Keratinocyte (primary cell): ENCODE measurements around the gene DNAJC8. TPM values are rescaled to one million over a fixed set of nuclear protein-coding genes. Genes with fewer than 3 reads are reported as not detected.

ENCODE experiments used
- DNase-seq: peaks from one replicate; pipeline ENCODE4 v3.0.0-alpha.2; 2011; ENCODE audit warnings: low read depth, missing footprints, low spot score
- FAIRE-seq: peaks from 2 replicates; lab custom pipeline; 2011; peaks lifted over from hg19 to GRCh38; lab: Jason Lieb, UNC
- H2AFZ ChIP-seq: 2 replicates; pipeline ENCODE4 v1.6.0; 2012; ENCODE audit warnings: low read length, control low read depth, inconsistent platforms; ENCODE audit not compliant: control insufficient read depth
- H3K27ac ChIP-seq: 2 replicates; pipeline ENCODE4 v1.5.1; 2011; ENCODE audit warnings: low read length; ENCODE audit not compliant: control insufficient read depth, insufficient read depth
- H3K27me3 ChIP-seq: 3 replicates; pipeline ENCODE4 v1.6.0; 2011; ENCODE audit warnings: low read length; ENCODE audit not compliant: control insufficient read depth, insufficient read depth; ENCODE audit errors: extremely low read depth
- H3K36me3 ChIP-seq, 2 experiments: 2 replicates in 1 of 2; 3 replicates in 1 of 2; pipeline ENCODE4 v1.5.1; 2011; ENCODE audit warnings: low read length in 2 of 2, mild to moderate bottlenecking in 1 of 2; ENCODE audit not compliant: control insufficient read depth in 2 of 2, insufficient read depth in 2 of 2; ENCODE audit errors: extremely low read depth in 1 of 2
- H3K4me1 ChIP-seq: 3 replicates; pipeline ENCODE4 v1.5.1; 2011; ENCODE audit warnings: low read length; ENCODE audit not compliant: control insufficient read depth, insufficient read depth; ENCODE audit errors: extremely low read depth
- H3K4me2 ChIP-seq: 3 replicates; pipeline ENCODE4 v1.6.0; 2011; ENCODE audit warnings: low read depth, low read length; ENCODE audit not compliant: control insufficient read depth, insufficient read depth; ENCODE audit errors: extremely low read depth
- H3K4me3 ChIP-seq, 3 experiments: fragments of 200-600 bp in 1 of 3; sonication (generic) in 1 of 3; 2 replicates in 2 of 3; 3 replicates in 1 of 3; pipeline ENCODE4 v1.5.1; 2011 to 2016; ENCODE audit warnings: low read length in 3 of 3, mild to moderate bottlenecking in 3 of 3, control low read depth in 2 of 3, inconsistent platforms in 1 of 3, low read depth in 1 of 3, mixed read lengths in 1 of 3, mixed run types in 1 of 3, moderate library complexity in 1 of 3; ENCODE audit not compliant: control insufficient read depth in 2 of 3, insufficient read depth in 2 of 3; ENCODE audit errors: extremely low read depth in 1 of 3
- H3K79me2 ChIP-seq: 2 replicates; pipeline ENCODE4 v1.6.0; 2012; ENCODE audit warnings: low read length; ENCODE audit not compliant: control insufficient read depth, insufficient read depth
- H3K9ac ChIP-seq: 3 replicates; pipeline ENCODE4 v1.6.0; 2011; ENCODE audit warnings: low read length; ENCODE audit not compliant: control insufficient read depth, insufficient read depth; ENCODE audit errors: extremely low read depth
- H3K9me1 ChIP-seq: 3 replicates; pipeline ENCODE4 v1.6.0; 2011; ENCODE audit warnings: low read length; ENCODE audit not compliant: control insufficient read depth, insufficient read depth; ENCODE audit errors: extremely low read depth
- H3K9me3 ChIP-seq: 2 replicates; pipeline ENCODE4 v1.5.1; 2012; ENCODE audit warnings: low read depth, low read length; ENCODE audit not compliant: control insufficient read depth
- H4K20me1 ChIP-seq: 3 replicates; pipeline ENCODE4 v1.6.0; 2011; ENCODE audit warnings: low read length; ENCODE audit not compliant: control insufficient read depth, insufficient read depth; ENCODE audit errors: extremely low read depth
- EZH2 ChIP-seq: IDR thresholded peaks from one replicate; pipeline ENCODE4 v1.6.1; 2012; ENCODE audit warnings: inconsistent platforms, mild to moderate bottlenecking, low read length, moderate library complexity
- dilution Hi-C: fragments of 300-500 bp; cut with MboI; formaldehyde crosslinking; loops from one replicate; pipeline ENCODE4 v1.7.0; 2020; ENCODE audit warnings: low sequenced_read_pairs; ENCODE audit not compliant: extremely low pct_ligation_motif_present
- polyA plus RNA-seq, 5 experiments: library from polyadenylated mRNA; depleted of rRNA in 3 of 5; stranded (reverse) in 3 of 5; stranded (forward) in 1 of 5; unstranded in 1 of 5; fragments of >200 nt; gene quantifications; 1 replicate in 1 of 5; 2 replicates in 3 of 5; 3 replicates in 1 of 5; pipeline versions ENCODE4 v1.2.1 to v1.2.3, GENCODE V29; 2011 to 2012; ENCODE audit warnings: missing spikeins in 2 of 5, low read depth in 1 of 5, low replicate concordance in 1 of 5
- TF ChIP-seq, protein P1 (sequence below), 3 experiments: IDR thresholded peaks in 1 of 3; conservative IDR thresholded peaks in 1 of 3; optimal IDR thresholded peaks in 1 of 3; 2 replicates in 2 of 3; 3 replicates in 1 of 3; pipeline versions ENCODE3 to v1.5.1; 2011; ENCODE audit warnings: low read length in 3 of 3, mild to moderate bottlenecking in 3 of 3, moderate library complexity in 2 of 3, control low read depth in 1 of 3, inconsistent platforms in 1 of 3; ENCODE audit not compliant: insufficient read depth in 2 of 3; ENCODE audit errors: extremely low read depth in 1 of 3

Gene DNAJC8
- polyA plus RNA-seq, 1 donor (not counting 4 experiments of a cell fraction or from before 2014, with no cell fraction given): 104 TPM

DNA sequence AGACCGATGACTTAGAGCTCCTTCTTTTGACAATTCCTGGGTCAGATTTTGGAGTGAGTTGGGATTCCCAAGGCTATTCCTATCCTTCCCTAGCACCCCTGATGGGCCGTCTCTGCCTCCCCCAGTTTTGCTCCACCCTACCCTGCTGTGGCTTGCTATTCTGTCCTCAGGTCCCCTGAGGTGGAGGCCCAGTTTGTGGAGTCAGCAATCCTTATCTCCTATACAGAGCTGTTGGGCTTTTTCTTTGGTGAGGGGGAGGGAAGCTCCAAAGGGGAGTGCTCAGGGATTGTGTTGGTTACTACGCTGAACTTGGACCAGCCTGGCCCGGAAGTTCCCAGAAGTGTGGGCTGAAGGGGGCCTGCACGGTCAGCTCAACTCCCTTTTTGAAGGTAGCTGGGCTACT lies 34.1 kb upstream of the DNAJC8 start:
- Histone ChIP-seq H3K4me2 (no peak overlapping the region), H3K9ac (no peak overlapping the region), H3K9me1 (peaks cover 10% of the 10 kb centered on the region), H3K79me2 (peaks cover 77% of the 10 kb centered on the region), H3K36me3 (peaks cover 12 to 50% of the 10 kb centered on the region in 2 experiments), H4K20me1 (peaks cover 53% of the 10 kb centered on the region), H3K4me3 (no peak overlapping the region), H3K9me3 (no peaks in the 10 kb centered on the region), H3K4me1 (peaks cover 11% of the 10 kb centered on the region), H3K27me3 (no peaks in the 10 kb centered on the region), H3K27ac (no peak overlapping the region), H2AFZ (no peak overlapping the region)
- FAIRE-seq (no peak), DNase-seq (no peak)
- dilution Hi-C loops: no loop called here
- TF ChIP-seq, protein P1, sequence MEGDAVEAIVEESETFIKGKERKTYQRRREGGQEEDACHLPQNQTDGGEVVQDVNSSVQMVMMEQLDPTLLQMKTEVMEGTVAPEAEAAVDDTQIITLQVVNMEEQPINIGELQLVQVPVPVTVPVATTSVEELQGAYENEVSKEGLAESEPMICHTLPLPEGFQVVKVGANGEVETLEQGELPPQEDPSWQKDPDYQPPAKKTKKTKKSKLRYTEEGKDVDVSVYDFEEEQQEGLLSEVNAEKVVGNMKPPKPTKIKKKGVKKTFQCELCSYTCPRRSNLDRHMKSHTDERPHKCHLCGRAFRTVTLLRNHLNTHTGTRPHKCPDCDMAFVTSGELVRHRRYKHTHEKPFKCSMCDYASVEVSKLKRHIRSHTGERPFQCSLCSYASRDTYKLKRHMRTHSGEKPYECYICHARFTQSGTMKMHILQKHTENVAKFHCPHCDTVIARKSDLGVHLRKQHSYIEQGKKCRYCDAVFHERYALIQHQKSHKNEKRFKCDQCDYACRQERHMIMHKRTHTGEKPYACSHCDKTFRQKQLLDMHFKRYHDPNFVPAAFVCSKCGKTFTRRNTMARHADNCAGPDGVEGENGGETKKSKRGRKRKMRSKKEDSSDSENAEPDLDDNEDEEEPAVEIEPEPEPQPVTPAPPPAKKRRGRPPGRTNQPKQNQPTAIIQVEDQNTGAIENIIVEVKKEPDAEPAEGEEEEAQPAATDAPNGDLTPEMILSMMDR (optimal IDR thresholded peaks at IDR 0.05 in 1 of 3, IDR thresholded peaks at IDR 0.05 in 1 of 3, conservative IDR thresholded peaks at IDR 0.05 in 1 of 3; ENCODE audit: extremely low read depth in 1 of 3, insufficient read depth in 2 of 3, low read length in 3 of 3): no peak
- no peak for TF ChIP-seq EZH2

DNA sequence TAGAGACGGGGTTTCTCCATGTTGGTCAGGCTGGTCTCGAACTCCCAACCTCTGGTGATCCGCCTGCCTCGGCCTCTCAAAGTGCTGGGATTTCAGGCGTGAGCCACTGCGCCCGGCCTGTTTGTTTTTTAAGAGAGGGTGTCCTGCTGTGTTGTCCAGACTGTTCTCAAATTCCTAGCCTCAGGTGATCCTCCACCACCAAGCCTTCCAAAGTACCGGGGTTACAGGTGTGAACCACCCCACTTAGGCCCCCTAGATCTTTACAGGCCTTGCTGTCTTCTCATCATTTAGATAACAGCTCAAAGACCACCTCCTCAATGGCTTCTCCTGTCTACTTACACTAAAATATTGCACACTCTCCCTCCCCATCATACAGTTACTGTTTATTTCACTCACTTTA lies 32.7 kb upstream of the DNAJC8 start:
- peaks cover 10% of the 10 kb centered on the region for H3K9me1 ChIP-seq
- H3K36me3 ChIP-seq: peaks cover 5 to 48% of the 10 kb centered on the region in 2 experiments
- DNase-seq: no peak
- no peak overlapping the region for H3K4me3 ChIP-seq
- no peaks in the 10 kb centered on the region for H3K9me3 ChIP-seq
- peaks cover 60% of the 10 kb centered on the region for H4K20me1 ChIP-seq
- no peak for FAIRE-seq
- no peak overlapping the region for H3K9ac ChIP-seq
- H3K4me2 ChIP-seq: no peak overlapping the region
- no peaks in the 10 kb centered on the region for H3K27me3 ChIP-seq
- TF ChIP-seq EZH2: no peak
- TF ChIP-seq, protein P1 (optimal IDR thresholded peaks at IDR 0.05 in 1 of 3, IDR thresholded peaks at IDR 0.05 in 1 of 3, conservative IDR thresholded peaks at IDR 0.05 in 1 of 3; ENCODE audit: extremely low read depth in 1 of 3, insufficient read depth in 2 of 3, low read length in 3 of 3): no peak
- peaks cover 84% of the 10 kb centered on the region for H3K79me2 ChIP-seq
- H3K27ac ChIP-seq: no peak overlapping the region
- dilution Hi-C loops: no loop called here
- H3K4me1 ChIP-seq: peaks cover 15% of the 10 kb centered on the region
- H2AFZ ChIP-seq: no peak overlapping the region
